CD4-positive, alpha-beta T cell treated with Interleukin-4 for 1 hour (primary cell): ENCODE data around the gene NEB.
"Not testable (repeated sequence)": the region's sequence is repeated elsewhere in the genome, so short reads cannot be mapped to it uniquely, and the experiment has no call there.

Experiments
- DNase-seq, 2 donors: peaks; one replicate each; pipeline ENCODE4 v3.0.0-alpha.2; 2020 to 2022

NEB gene

DNA sequence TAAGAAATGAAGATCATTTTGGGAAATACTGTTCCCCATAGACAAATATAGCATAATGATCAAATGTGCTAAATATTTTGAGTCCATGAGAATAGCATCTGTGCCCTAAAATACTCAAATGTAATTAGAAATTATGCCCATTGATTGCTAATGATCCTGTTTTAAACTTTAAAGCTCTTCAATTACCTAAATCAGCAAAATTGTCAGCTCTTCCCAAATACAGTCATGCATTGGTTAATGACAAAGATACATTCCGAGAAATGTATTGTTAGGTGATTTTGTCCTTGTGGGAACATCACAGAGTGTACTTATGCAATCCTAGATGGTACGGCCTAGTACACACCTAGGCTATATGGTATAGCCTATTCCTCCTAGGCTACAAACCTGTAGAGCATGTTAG, 89.7 kb downstream of the NEB start:
- DNase-seq = no peak

DNA sequence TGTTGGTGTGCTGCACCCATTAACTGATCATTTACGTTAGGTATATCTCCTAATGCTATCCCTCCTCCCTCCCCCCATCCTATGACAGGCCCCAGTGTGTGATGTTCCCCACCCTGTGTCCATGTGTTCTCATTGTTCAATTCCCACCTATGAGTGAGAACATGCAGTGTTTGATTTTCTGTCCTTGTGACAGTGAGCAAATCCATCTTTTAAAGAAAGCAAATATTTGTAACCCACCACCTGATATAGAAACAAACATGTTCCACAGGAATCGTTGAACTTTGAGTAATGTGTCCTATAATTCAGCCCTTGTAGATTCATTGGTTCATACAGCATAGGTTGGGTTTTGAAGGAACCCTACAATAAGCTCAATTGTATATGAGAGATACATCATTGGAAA, 92.4 kb downstream of the NEB start:
- not testable (repeated sequence) for DNase-seq

DNA sequence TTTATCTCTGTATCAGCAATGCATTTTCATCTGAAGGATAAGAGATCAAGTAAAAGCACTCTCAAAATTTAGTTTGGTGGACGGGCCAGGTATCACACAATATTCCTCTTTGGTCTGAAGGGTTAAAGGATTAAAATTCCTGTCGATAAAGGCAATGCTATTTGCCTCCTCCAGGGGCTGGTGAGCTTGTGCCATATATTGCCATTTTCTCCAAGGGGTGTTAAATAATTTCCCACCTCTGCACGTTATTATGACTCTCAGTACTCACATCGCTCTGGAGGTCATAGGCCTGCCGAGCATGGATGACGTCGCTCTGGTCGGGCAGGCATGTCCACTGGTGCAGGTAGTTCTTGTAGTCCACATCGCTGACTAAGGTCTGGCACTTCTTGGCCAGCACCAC, 94.2 kb downstream of the NEB start:
- no peak for DNase-seq

DNA sequence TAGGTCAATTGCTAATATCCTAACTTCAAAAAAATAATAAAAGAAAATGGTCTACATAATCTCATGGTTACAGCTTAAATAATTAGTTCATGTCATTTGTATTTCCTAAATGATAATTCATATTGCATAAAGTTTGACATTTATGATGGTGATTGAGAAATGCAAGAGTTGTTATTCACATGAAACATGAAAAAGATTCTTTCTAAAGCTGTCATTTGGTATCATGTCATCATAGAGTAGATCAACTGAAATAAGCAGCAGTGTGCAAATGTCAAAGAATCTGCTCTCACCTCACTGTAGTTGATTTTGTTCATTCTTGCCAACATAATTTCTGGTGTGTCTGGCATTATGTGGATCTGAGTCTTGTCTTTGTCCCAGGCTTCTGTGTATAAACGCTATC, 95.3 kb downstream of the NEB start:
- DNase-seq = no peak

DNA sequence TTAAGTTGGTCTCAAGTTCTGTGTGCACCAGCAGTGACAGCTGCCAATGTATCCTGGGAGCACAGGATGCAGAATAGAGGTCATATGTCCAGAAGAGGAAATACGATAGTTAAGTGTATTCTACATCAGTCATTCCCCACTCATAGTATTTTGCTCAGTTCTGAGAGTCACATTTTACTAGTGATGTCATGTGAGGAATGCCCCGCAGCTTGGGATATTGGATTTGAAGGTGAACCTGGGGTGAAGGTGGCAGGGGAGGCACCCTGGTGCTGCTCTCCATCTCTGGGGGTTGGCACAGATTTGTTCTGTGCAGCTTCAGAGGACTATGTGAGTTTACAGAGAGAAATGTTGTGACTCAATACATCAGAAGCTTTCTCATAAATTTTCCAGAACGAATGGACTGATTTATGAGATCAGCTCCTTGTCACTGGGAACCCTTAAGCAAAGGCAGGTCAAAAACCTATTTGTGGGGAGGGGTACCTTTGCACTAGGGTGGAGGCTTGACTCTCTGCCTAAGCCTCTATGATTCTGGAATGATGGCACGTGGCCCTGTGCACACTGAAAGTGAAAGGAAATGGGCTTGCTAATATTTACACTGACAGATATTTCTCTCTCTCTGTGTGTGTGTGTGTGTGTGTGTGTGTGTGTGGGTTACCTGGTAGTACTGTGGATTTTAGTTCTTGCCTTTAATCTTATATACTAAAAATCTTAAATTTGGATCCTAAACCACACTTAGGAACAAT, 95.9 kb downstream of the NEB start:
- peak in 1 of 2 donors; percentile 76 for DNase-seq

DNA sequence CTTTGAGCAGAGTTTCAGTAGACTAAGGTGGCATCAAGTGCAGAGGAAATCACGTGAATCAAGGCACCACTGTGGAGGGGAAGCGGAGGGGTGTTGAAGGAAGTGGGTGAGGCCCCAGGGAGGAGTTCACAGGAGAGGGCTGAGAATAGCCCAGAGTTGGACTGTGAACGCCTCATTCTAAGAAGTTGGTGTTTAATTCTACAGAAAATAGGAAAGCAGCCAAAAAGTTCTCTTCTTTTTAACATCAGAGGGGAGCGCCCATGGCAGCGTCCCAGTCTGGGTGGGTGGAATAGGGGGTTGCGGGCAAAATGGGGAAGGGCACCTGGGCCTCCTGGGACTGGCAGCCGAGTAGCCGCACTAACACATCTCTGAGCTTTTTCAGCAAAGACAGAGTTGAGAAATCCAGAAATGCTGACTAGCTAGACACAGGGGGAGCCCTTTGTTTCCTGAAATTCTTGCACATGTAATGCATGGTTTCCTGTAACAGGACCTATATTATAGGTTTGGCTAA, 97.0 kb downstream of the NEB start:
- DNase-seq = peak; percentile 63 to 79

DNA sequence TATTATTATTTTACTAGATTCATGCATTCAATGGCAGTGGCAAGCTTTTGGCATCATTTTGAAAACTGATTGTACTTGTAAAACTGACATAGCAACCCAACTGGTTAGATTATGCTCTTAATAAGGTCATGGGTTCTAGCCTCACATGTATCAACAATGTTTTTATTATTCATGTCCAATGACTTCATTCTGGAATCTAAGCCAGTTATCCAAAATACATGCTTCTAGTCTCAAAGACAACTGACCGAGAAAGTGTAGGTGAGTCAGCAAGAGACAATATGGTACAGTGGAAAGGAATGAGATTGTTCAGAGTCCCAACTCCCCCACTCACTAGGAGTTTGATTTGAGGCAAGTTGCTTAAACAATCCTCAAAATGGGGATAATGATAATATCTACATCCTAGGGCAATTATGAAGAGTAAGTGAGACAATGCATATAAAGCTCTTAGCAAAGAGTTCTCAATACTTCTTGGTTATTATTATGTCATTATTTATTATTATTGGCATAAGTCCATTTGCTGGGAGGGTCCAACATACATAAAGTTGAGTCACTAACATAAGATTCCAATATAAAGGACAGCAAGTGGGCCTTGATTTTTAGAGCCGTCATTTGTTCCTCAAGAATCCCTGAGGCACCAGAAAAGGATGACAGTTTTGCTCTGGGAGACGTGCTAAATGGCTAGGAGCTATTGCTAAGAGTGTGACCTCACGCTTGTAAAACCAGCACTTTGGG, 99.4 kb downstream of the NEB start:
- DNase-seq = no peak

DNA sequence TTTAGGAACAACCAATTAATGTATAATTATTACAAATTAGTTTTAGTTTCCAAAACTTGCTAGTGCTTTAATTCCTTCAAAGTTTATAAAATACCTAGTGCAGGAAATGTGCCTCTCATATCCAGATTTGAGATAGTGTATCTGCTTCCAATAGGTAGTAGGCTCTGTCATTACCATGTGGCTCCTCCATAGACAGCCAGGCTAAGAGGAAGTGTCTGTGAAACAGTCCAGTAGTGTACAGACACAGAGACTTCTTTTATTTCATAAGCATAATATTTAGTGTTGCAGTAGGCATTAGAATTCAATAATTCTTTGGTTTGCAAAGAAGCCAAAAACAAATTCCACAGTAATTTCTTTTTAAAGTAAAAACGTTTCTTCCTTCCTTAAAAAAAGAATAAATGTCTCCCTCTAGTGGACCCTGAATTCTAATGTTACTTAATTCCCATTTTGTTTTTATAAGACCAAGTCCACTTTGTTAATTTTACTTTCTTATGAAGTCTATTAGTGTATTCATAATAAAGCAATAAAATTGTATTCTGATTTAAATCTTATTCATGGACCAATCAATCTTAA, 101.2 kb downstream of the NEB start:
- DNase-seq = peak in 1 of 2 donors; percentile 11

DNA sequence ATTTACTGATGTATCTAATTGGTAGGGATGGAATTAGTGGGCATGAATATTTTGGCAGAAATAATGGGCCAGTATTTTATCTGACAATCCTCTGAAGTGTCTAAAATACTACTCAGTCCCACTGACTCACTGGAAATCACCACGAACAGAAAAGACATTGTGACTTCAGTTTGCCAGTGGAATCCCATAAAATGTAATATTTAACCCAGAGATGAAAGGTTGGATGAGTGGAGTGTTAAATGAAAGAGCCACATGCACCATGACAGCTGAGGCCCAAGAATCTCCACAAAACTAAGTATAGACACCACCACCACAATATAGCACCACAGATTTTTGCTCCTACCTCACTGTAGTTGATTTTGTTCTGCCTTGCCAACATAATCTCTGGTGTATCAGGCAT, 103.9 kb downstream of the NEB start:
- no peak for DNase-seq

DNA sequence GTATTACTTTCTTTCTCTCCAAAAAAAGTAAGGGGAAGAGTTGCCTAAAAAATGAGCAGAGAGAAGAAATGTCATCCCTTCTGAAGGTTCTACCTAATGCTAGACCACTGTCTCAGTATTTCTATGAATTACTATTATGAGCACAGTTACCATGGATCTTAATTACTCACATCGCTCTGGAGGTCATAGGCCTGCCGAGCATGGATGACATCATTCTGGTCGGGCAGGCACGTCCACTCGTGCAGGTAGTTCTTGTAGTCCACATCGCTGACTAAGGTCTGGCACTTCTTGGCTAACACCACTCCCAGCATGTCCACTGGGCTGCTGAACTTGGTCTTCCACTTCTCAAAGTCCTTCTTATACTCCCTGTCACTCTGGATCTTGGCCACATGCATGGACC, 106.9 kb downstream of the NEB start:
- no peak for DNase-seq

DNA sequence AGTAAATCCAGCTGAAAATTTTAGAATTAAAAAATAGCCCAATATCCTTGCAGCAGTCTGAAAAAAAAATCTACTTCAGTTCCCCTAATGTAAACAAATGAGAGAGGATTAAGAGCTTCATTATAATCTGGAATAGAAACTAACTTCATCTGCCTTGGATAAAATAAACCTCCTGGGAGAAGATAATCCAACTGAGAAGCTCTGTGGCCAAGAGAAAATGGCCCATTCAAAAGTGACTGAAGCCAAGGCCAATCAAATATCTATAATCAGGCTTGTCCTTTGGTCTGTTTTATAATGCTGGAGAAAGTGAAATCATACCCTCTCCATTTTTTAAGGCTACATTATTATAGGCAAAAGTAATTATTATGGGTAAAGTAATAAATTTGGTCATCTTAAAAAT, 110.0 kb downstream of the NEB start:
- no peak for DNase-seq

DNA sequence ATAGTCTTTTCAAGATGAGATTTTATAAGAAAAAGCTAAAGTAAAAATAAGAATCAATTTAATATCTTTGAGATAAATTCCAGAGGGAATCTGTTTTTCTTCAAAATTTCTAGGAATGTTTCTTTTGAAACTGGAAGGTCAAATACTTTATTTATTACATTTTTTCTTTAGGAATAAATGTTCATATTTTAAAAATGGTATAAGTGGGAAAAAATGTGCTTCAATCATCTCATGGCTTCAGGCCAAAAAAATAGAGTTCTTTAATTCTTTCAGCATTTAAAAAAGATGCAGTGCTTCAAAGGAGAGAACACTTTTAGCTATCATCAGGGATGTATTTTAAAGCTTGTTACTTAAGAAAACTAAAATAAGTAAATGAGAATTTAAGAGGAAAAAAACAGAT, 110.6 kb downstream of the NEB start:
- no peak for DNase-seq

DNA sequence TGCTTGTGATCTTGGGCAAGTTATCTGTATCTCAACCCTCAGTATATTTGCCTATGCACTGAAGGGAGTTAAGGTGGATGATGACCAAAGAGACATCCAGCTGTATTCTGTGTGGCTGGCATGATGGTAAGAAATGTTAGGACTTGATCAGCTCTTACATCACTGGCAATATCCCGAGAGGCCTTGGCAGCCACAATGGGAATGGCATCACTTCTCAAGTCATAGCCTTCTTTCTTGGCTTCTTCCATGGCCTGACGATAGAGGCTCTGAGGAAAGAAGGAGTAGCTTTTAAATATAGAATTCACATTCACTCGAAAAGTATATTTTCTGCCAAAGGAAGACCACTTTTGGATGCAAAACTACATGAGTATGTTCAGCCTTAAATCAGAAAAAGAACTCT, 113.5 kb downstream of the NEB start:
- DNase-seq = no peak

DNA sequence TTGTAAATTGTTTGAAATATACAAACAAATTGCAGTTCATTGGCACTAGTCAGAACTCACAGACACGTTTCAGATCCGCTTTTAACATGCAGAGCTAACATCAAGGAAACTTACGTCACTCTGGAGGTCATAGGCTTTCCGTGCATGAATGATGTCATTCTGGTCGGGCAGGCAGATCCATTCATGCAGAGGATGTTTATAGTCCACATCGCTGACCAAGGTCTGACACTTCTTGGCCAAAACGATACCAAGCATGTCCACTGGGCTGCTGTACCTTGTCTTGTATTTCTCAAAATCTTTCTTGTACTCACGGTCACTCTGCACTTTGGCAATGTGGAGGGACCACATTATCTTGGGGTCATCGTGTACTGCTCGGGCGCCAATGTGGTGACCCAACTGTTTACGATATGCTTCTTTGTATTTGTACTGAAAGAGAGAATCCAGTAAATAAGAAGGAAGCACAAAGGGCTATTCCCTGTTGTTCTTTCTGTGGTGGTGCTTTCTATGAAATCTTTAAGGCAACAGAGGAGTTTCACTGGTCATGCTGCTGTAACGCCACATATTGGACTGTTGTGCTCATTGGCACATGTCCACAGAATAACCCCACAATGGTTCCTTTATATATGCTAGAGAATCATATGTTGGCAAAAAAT, 114.8 kb downstream of the NEB start:
- DNase-seq = no peak

DNA sequence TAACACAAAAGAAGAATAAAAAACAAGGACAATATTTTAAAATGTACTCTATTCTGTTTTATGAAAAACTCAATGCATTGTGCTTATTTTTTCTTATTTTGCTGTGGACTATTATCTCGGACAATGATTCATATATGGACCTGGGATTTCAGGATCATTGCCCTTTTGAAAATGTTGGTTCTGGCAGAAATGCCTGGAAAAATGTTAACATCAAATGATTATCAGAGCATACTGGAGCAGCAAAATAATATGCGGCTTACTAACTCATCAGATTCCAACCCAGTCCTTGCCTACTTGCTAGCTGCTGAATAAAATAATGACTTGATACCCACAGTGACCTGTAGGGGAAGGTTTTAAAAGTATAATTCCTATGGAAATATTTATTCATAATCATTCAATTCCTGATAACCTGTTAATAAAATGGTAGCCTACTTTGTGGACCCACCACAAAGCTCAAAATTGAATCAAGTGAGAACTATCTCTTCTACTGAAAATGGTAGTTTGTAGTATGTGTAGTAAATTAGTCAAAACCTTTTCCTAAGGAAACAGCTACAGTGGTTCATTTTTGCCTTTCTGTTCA, 117.4 kb downstream of the NEB start:
- no peak for DNase-seq

DNA sequence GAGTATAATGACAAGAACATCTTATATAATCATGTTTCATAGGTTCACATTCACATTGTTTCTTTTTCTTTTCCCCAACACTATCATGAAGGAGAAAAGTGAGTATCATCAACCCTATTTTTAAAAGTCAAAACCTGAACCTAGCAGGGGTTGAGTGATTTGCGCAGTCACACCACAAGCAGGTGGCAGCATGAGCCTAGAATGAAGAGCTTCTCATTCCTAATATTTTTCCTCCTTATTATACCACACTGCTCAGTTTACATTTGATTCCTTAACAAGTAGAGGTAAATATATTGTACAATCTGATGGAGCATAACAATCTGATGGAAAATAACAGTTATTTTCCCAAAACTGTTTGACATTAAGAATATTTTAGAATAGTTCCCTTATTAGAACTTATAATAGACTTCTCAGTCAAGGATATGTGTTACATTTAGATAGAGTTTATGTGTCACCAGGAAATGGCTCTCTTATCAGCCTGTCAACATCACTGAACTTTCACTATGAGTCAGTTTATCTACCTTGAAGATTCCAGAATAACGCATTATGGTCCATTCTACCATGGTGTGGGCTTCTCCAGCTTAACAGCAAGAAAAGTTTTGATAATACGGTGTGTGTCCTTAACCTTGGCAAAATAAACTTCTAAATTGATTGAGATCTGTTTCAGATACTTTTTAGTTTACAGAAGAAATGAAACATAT, 119.5 kb downstream of the NEB start:
- peak in 1 of 2 donors; percentile 13 for DNase-seq

DNA sequence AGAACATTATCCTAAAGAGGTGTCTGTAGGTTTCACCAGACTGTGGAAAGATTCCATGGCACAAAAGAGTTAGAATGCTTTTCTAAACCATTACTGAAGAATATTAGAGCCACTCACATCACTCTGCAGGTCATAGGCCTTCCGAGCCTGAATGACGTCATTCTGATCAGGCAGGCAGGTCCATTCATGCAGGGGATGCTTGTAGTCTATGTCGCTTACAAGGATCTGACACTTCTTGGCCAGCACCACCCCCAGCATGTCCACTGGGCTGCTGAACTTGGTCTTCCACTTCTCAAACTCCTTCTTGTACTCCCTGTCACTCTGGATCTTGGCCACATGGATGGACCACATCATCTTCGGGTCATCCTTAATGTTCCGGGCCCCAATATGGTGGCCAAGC, 120.1 kb downstream of the NEB start:
- no peak for DNase-seq

DNA sequence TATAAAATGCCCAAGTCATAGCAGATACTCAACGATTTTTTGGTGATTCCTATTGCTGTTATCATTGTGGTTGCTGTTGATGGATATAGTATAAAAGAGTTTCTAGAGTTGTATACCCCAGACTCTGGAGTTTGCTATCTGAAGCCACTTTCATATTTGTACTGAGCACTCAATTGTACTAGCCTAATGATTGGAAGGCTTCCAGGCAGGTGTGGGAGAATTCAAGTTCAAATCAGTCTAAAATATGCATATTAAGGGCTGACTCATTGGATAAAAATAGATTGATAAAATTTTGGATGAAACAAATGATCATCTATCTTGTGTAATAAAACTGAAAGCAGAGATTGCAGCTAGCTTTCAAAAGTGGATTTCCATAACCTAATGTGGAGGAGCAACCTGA, 122.9 kb downstream of the NEB start:
- DNase-seq = no peak

DNA sequence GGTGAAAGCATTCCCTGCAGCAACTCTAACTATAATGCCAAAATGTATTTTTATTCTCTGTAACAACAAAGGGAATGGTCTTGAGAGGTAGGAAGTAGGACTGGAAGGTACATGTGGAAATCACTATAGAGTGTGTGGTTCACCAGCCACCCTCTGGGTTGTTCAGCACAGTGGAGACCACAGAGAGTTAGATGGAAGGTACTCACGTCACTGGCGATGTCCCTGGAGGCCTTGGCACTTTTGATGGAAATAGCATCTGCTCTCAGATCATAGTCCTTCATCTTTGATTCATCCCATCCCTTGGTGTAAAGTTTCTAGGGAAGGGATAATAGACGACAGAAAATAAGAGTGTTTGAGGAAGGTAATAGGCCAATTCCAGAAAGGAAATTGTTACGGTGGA, 124.0 kb downstream of the NEB start:
- DNase-seq = no peak

DNA sequence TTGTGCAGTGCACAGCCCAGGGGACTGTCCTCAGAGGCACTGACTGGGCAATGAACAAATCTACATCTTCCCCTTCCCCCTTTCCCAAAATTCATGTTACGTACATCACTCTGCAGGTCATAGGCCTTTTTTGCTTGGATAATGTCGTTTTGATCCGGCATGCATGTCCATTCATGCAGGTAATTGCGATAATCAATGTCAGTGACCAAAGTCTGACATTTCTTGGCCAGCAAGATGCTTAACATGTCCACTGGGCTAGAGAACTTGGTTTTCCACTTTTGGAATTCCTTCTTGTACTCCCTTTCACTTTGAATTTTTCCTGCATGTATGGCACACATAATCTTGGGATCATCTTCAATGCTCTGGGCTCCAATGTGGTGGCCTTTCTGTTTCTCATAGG, 124.6 kb downstream of the NEB start:
- DNase-seq = no peak

DNA sequence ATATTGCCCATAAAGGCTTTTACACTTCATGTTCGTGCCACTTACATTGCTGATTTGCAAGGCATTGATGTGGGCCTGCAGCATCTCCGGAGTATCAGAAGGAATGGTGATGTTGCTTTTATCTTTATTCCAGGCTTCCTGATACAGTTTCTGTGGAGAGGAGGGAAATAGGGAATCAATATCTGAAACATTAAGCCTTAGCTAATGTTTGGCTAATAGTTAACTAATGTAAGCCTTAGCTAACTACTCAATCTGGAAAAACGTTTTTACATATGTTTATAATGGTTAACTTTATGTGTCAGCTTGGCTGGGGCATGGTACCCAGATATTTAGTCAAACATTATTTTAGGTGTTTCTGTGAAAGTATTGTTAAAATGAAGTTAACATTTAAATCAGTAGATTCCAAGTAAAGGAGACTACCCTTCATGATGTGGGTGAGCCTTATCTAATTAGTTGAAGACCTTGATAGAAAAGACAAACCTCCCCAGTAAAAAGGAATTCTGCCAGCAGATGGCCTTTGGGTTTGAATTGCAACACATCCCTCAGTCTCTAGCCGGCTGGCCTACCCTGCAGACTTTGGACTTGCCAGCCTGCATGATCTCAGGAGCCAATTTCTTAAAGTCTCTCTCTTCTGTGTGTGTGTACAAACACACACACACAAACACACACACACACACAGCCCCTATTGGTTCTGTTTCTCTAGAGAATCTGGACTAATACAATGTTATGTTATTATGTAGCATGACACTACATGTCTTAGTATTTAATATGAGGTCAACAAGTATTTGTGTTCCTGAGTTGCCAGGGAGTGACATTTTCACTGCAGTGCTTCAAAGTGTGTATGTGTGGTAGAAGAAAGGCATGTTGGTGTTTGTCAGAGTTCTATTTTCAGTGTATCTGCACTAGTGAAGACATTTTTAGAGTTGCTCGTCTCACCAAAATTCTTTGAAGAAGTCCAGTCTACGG, 126.5 kb downstream of the NEB start:
- DNase-seq = not testable (repeated sequence)
